ENCODE data around the gene SIM2.

SIM2 gene

DNA sequence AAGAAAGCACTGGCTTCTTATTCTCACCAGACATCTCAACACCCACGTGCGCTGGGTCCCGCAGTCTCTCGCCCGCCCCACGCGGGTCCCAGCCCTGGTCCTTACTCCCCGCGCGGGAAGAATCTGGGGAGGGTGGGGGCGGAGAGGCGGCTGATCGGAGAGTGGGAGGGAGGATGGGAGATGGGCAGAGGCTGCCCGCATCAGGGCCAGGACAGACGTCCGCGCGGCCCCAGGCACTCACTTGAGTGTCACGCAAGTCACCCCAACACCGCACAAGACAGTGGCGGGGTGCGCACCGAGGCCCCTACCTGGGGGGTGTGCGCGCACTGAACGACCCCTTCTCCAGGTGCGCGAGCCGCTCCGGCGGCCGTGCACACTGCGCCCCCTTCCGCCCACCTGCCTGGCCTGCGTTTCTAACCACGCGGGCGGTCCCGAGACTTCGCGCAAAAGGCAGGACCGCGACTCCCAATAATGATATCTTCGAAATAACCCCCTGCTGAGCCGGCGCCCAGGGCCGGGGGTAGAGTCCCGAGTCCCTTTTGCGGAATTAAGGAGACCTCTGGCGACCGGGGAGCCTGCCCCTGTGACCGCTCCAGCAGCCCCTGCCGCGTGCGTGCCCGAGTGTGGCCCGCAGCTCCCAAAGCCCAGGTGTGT, 6.0 kb upstream of the SIM2 start:
- Histone ChIP-seq H3K36me3 (ENCODE audit: control insufficient read depth, low read length) (no peaks in the 10 kb centered on the region), H3K4me2 (ENCODE audit: low read length) (no peak overlapping the region), H3K9me2 (replicated peaks; ENCODE audit: control insufficient read depth, low read length) (no peaks in the 10 kb centered on the region), H3K27me3 (ENCODE audit: control insufficient read depth, low read length) (peaks cover 5% of the 10 kb centered on the region), H3K4me3 (ENCODE audit: low read length) (no peak overlapping the region), H3F3A (ENCODE audit: control insufficient read depth, insufficient read depth) (no peaks in the 10 kb centered on the region), H4K20me1 (ENCODE audit: control insufficient read depth, insufficient read depth, low read depth, low read length) (no peaks in the 10 kb centered on the region), H3K79me2 (ENCODE audit: control insufficient read depth, low read length) (no peaks in the 10 kb centered on the region), H3K9me3 (ENCODE audit: control insufficient read depth, insufficient read depth, low read length) (no peaks in the 10 kb centered on the region; the same call in 1 of the 2 replicates), H3K27ac (ENCODE audit: low read depth, low read length) (no peak overlapping the region), H3K4me1 (ENCODE audit: control insufficient read depth, low read length) (0 out of 2 replicates have a peak, but pooled peaks cover 3% of the 10 kb centered on the region)
- no peak for TF ChIP-seq EZH2phosphoT487 (IDR thresholded peaks at IDR 0.05; ENCODE audit: borderline replicate concordance, low read length)
- TF ChIP-seq, protein P1, sequence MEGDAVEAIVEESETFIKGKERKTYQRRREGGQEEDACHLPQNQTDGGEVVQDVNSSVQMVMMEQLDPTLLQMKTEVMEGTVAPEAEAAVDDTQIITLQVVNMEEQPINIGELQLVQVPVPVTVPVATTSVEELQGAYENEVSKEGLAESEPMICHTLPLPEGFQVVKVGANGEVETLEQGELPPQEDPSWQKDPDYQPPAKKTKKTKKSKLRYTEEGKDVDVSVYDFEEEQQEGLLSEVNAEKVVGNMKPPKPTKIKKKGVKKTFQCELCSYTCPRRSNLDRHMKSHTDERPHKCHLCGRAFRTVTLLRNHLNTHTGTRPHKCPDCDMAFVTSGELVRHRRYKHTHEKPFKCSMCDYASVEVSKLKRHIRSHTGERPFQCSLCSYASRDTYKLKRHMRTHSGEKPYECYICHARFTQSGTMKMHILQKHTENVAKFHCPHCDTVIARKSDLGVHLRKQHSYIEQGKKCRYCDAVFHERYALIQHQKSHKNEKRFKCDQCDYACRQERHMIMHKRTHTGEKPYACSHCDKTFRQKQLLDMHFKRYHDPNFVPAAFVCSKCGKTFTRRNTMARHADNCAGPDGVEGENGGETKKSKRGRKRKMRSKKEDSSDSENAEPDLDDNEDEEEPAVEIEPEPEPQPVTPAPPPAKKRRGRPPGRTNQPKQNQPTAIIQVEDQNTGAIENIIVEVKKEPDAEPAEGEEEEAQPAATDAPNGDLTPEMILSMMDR (IDR thresholded peaks at IDR 0.05; ENCODE audit: low read depth, low read length, poor library complexity, severe bottlenecking), result no peak

DNA sequence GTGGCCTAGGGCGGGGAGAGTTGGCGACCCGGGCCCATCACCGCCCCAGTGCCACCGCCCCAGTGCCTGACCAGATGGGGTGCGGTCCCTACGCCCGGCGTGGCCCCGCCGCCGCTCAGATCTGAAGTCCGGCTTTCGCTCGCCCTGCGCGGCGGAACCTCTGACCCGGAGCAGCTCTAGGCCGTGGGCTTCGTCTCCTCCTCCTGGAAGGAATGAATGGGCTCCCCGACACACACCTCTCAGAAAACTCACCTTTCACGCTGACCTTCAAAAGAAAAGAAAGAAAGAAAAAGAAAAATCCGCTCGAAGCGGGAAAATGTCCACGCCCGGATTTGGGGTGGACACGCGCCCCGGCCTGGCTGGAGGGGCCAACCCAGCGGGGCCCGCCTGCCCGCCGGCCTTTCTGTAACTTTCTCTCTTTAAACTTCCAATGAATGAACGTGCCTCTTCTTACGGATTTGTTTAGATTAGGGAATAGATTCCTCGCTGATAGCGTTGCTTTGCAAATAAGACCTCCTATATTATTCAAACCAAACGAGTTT, 5.4 kb upstream of the SIM2 start:
- no peak for TF ChIP-seq EZH2phosphoT487 (IDR thresholded peaks at IDR 0.05; ENCODE audit: borderline replicate concordance, low read length)
- TF ChIP-seq, protein P1 (IDR thresholded peaks at IDR 0.05; ENCODE audit: low read depth, low read length, poor library complexity, severe bottlenecking), result no peak
- no peak overlapping the region for H3K4me3 ChIP-seq (ENCODE audit: low read length)
- H3K27me3 ChIP-seq (ENCODE audit: control insufficient read depth, low read length), result peaks cover under 1% of the 10 kb centered on the region
- H3K9me2 ChIP-seq (replicated peaks; ENCODE audit: control insufficient read depth, low read length), result no peaks in the 10 kb centered on the region
- H4K20me1 ChIP-seq (ENCODE audit: control insufficient read depth, insufficient read depth, low read depth, low read length), result no peaks in the 10 kb centered on the region
- no peaks in the 10 kb centered on the region for H3K36me3 ChIP-seq (ENCODE audit: control insufficient read depth, low read length)
- no peak overlapping the region for H3K27ac ChIP-seq (ENCODE audit: low read depth, low read length)
- H3K79me2 ChIP-seq (ENCODE audit: control insufficient read depth, low read length), result no peaks in the 10 kb centered on the region
- no peaks in the 10 kb centered on the region for H3F3A ChIP-seq (ENCODE audit: control insufficient read depth, insufficient read depth)
- H3K4me2 ChIP-seq (ENCODE audit: low read length), result no peak overlapping the region
- 0 out of 2 replicates have a peak, but pooled peaks cover 3% of the 10 kb centered on the region for H3K4me1 ChIP-seq (ENCODE audit: control insufficient read depth, low read length)
- no peaks in the 10 kb centered on the region; the same call in 1 of the 2 replicates for H3K9me3 ChIP-seq (ENCODE audit: control insufficient read depth, insufficient read depth, low read length)

DNA sequence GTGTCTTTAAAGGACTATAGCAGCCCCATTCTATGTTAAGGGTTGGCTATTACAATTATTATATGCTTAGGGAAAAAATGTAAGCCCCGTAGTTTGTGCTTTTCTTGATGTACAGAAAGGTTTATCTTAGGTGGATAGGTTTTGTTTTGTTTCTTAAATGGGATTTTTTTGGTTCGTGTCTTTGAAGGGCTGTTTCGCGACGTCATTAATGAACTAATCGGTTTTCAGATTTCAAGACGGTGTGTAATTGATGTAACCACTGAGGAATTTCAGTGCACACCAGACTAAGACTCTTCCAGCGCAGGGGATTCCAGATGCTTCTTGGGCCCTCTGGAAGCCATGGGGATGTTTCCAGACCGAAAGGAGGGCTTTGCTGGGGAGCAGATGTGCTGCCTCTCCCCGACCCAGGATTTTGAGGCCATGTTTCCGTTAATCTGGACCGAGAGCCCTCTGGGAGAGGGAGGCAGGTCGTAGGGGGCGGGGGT, 4.8 kb upstream of the SIM2 start:
- Histone ChIP-seq H3K9me3 (ENCODE audit: control insufficient read depth, insufficient read depth, low read length) (no peaks in the 10 kb centered on the region; the same call in 1 of the 2 replicates), H3F3A (ENCODE audit: control insufficient read depth, insufficient read depth) (no peaks in the 10 kb centered on the region), H3K4me1 (ENCODE audit: control insufficient read depth, low read length) (0 out of 2 replicates have a peak, but pooled peaks cover 2% of the 10 kb centered on the region), H3K9me2 (replicated peaks; ENCODE audit: control insufficient read depth, low read length) (no peaks in the 10 kb centered on the region), H3K4me2 (ENCODE audit: low read length) (no peak overlapping the region), H3K27ac (ENCODE audit: low read depth, low read length) (no peak overlapping the region), H3K36me3 (ENCODE audit: control insufficient read depth, low read length) (no peaks in the 10 kb centered on the region), H3K4me3 (ENCODE audit: low read length) (no peak overlapping the region), H3K27me3 (ENCODE audit: control insufficient read depth, low read length) (no peaks in the 10 kb centered on the region), H3K79me2 (ENCODE audit: control insufficient read depth, low read length) (no peaks in the 10 kb centered on the region), H4K20me1 (ENCODE audit: control insufficient read depth, insufficient read depth, low read depth, low read length) (no peaks in the 10 kb centered on the region)
- TF ChIP-seq, protein P1 (IDR thresholded peaks at IDR 0.05; ENCODE audit: low read depth, low read length, poor library complexity, severe bottlenecking), result no peak
- no peak for TF ChIP-seq EZH2phosphoT487 (IDR thresholded peaks at IDR 0.05; ENCODE audit: borderline replicate concordance, low read length)

Measured in DOHH2 (cell line).